GM12873 (cell line): ENCODE data around the gene ARHGAP27.
A peak's percentile ranks its signal among the peaks of the same experiment; 100 is the strongest.

Source experiments
- TF ChIP-seq, protein P1 (sequence below): IDR thresholded peaks from 2 replicates; pipeline ENCODE4 v1.5.1; 2012; ENCODE audit warnings: low read depth, mild to moderate bottlenecking, moderate library complexity, low read length, control low read depth; ENCODE audit not compliant: insufficient read depth; ENCODE audit errors: missing control alignments

ARHGAP27 gene

DNA sequence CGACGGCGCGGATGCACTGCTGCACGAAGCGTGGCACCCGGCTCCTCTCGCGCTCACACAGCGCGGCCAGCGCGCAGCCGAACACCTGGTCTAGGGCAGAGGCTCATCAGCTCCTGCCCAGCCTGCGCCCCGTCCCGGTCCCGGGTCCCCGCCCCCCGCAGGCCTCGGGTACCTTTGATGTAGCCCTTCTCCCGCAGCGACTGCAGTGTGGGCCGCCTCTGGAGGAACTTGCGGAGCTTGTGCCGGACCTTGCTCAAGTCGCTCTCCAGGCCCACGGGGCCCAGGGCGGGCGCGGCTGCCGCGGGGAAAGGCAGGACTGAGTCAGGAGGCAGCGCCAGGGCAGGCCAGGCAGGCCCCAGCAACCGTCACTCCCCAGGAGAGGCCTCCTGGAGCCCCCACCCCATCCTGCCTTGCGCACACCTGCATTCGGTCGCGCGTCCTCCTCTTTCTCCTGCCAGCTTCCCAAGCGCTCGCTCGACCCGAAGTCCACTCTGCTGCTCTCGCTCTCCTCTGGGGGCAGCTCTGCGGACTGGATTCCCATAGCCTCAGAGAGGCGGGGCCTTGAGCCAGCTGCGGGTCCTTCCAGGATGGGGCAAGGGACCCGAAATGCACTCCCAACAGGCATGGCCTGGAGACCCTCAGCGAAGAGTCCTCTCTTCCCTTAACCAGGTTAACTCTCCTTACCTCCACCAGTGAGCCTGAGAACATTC lies 36.0 kb downstream of the ARHGAP27 start:
- TF ChIP-seq, protein P1, sequence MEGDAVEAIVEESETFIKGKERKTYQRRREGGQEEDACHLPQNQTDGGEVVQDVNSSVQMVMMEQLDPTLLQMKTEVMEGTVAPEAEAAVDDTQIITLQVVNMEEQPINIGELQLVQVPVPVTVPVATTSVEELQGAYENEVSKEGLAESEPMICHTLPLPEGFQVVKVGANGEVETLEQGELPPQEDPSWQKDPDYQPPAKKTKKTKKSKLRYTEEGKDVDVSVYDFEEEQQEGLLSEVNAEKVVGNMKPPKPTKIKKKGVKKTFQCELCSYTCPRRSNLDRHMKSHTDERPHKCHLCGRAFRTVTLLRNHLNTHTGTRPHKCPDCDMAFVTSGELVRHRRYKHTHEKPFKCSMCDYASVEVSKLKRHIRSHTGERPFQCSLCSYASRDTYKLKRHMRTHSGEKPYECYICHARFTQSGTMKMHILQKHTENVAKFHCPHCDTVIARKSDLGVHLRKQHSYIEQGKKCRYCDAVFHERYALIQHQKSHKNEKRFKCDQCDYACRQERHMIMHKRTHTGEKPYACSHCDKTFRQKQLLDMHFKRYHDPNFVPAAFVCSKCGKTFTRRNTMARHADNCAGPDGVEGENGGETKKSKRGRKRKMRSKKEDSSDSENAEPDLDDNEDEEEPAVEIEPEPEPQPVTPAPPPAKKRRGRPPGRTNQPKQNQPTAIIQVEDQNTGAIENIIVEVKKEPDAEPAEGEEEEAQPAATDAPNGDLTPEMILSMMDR = no peak

DNA sequence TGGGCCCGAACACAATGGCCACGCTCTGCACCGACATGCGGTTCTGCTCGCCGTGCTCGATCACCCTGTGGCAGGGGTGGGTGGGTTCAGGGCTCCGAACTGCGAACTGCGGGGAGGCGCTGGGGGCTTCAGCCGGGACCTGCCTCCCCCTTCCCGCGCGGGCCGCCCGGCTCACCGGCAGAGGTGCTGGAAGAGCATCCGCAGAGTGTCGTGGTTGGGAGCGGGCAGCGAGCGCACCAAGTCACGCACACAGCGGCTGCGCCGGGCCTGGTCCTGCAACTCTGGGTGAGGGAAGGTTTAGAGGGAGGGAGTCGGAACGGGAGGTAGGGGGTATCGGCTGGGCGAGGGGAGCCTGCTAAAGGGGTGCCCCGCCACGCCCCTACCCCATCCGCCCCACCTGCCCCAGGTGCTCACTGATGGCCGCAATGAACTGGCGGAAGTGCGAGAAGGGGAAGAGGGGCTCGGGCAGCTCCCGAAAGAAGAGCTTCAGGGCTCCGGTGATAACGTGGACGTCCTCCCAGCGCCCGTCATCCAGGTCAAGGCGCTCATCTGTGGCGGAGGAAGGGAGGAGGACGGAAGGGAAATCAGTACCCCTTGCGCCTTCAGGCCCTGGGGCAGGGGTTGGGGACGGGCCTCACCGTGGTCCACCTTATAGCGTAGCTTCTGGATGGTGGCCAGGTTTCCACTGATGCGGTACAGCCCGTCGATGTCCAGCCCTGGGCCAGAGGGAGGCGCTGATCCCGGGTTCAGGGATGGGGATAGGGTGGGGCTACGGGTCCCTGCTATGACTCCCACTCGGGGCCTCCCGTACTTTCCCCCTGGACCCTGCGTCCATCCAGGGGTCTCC lies 36.9 kb downstream of the ARHGAP27 start:
- TF ChIP-seq, protein P1 = no peak

DNA sequence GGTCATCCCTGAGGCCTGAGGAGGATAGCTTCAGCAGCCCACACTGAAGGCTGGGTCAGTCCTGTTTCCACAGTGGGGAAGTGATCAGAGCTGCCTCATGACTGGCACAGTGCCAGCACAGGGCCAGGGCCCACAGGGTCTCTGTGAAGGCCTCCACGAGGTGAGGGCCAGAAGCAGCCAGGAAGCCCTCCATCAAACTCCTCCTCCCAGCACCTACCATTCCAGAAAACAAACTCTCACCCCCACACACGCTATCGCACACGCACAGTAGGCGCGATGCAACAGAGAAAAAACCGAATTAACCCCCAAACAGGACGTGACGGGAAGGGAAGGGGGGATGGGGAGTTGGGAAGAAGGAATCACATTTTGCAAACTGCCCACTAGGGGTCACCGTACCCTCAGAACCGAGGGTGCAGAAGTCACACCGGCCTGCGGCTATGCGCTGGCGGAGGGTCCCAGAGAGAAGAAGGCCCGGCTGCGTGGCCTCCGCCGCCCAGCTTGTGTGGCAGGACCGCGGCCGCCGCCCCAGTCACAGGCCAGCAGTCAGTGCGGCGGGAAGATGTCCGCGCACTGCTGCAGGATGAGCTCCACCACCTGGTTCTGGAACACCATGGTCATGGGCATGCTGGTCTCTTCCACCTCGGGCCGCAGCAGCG lies 37.6 kb downstream of the ARHGAP27 start:
- TF ChIP-seq, protein P1 = peak; percentile 80

DNA sequence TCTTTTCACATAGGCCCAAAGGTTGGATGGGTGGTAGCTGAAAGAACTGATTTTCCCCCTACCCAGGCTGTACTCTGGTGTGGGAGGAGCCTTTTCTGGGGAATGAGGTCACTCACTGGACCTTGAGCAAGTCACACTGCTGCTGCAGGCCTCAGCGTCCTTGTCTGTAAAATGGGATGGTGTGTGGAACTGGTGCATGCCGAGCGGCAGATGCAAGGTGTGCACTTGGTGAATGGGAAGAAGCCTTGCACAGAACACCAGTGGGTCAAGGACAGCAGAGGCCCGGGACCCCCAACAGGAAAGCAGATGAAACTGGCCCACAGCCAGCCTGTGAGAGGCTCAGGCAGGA lies 38.1 kb downstream of the ARHGAP27 start:
- TF ChIP-seq, protein P1 = no peak

DNA sequence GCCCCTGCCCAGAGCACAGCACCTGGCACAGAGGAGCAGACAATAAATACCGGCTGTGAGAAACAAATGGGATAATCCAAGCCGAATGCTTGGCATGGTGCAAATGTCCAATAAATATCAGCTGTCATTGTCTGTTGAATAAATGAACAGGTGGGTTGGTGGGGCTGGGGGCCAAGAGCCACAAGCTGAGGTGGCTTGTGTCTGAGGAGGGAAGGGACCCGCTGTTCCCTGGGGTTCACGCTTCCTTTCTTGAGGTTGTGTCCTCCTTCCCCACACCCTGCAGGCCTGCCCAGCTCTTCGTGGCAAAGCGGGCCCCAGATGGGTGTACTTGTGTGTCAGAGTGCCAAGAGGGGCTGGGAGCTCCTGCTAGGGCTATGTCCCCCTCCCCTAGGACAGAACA lies 38.6 kb downstream of the ARHGAP27 start:
- TF ChIP-seq, protein P1 = no peak

DNA sequence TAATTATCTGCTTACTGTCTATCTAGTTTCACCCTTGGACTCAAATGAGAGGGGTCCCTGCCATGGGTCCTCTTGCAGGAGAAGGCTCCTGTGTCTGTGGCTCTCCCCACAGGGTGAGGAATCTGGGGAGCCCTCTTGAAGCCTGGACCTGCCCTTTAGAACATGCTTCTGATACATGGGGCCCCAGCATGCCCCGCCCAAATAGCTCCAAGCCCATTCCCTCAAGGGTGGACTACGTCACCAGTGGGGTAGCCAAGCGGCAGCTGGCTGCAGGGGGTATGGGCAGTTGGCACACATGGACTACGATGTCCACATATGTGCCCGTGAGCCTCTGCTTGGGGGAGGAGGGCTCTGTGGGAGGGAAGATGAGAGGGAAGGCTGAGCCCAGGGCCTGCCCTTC lies 39.3 kb downstream of the ARHGAP27 start:
- TF ChIP-seq, protein P1 = no peak

DNA sequence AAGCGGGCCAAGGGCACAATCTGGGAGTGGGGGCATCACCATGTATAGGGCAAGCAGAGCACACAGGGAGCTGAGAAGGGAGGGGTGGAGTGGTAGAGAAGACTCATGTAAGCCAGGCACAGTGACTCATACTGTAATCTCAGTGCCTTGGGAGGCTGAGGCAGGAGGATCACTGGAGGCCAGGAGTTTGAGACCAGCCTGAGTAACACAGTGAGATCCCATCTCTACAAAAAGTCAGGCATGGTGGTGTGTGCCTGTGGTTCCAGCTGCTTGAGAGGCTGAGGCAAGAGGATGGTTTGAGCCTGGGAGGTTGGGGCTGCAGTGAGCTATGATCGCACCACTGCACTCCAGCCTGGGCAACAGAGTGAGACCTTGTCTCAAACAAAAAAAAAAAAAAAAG lies 40.8 kb downstream of the ARHGAP27 start:
- TF ChIP-seq, protein P1 = no peak
